ENCODE results near the gene CRYBG3.
"Not testable (repeated sequence)": the region's sequence is repeated elsewhere in the genome, so short reads cannot be mapped to it uniquely, and the experiment has no call there.

The CRYBG3 gene

GRCh38 chr3:97895216-97895615 is 73.4 kb downstream of the CRYBG3 start:
- Histone ChIP-seq H3K4me3 (ENCODE audit: control insufficient read depth in 1 of 7, extremely low read depth in 1 of 7, insufficient read depth in 4 of 7, low read depth in 2 of 7, low read length in 6 of 7) (no peak overlapping the region), H3K4me1 (ENCODE audit: control extremely low read depth in 1 of 4, control insufficient read depth in 4 of 4, insufficient read depth in 4 of 4, low read length in 3 of 4) (no peaks in the 10 kb centered on the region), H3K36me3 (ENCODE audit: control insufficient read depth in 4 of 4, insufficient read depth in 4 of 4, low read length in 3 of 4) (no peaks in the 10 kb centered on the region), H3K27me3 (replicated peaks in 2 of 5; ENCODE audit: control insufficient read depth in 4 of 5, insufficient read depth in 5 of 5, low read length in 4 of 5) (no peaks in the 10 kb centered on the region), H3K9me3 (ENCODE audit: control extremely low read depth in 1 of 5, control insufficient read depth in 4 of 5, insufficient read depth in 2 of 5, low read depth in 1 of 5, low read length in 4 of 5) (no peaks in the 10 kb centered on the region), H3K27ac (ENCODE audit: insufficient read depth in 1 of 2, low read depth in 1 of 2, low read length in 2 of 2, poor library complexity in 1 of 2, severe bottlenecking in 2 of 2) (no peak overlapping the region)
- 60% methylated on average over 1 of the region's 3 CpGs for WGBS (ENCODE audit: insufficient coverage)
- no peak for DNase-seq
- ChIA-PET CTCF (interaction anchor here (1.5 kb wide), 1 partner anchor 8 kb away, joined by 3 read pairs; no protein-coding TSS in a partner anchor), POLR2A (no interaction called here)

GRCh38 chr3:97896129-97896528 is 74.3 kb downstream of the CRYBG3 start:
- CTCF ChIA-PET, result no interaction called here
- H3K9me3 ChIP-seq (ENCODE audit: control extremely low read depth in 1 of 5, control insufficient read depth in 4 of 5, insufficient read depth in 2 of 5, low read depth in 1 of 5, low read length in 4 of 5), result no peaks in the 10 kb centered on the region
- WGBS (ENCODE audit: insufficient coverage), result no CpG with 5 or more reads among the region's 1 CpG
- no peaks in the 10 kb centered on the region for H3K4me1 ChIP-seq (ENCODE audit: control extremely low read depth in 1 of 4, control insufficient read depth in 4 of 4, insufficient read depth in 4 of 4, low read length in 3 of 4)
- H3K4me3 ChIP-seq (ENCODE audit: control insufficient read depth in 1 of 7, extremely low read depth in 1 of 7, insufficient read depth in 4 of 7, low read depth in 2 of 7, low read length in 6 of 7), result no peak overlapping the region
- no peaks in the 10 kb centered on the region for H3K36me3 ChIP-seq (ENCODE audit: control insufficient read depth in 4 of 4, insufficient read depth in 4 of 4, low read length in 3 of 4)
- H3K27me3 ChIP-seq (replicated peaks in 2 of 5; ENCODE audit: control insufficient read depth in 4 of 5, insufficient read depth in 5 of 5, low read length in 4 of 5), result no peaks in the 10 kb centered on the region
- no peak for DNase-seq
- H3K27ac ChIP-seq (ENCODE audit: insufficient read depth in 1 of 2, low read depth in 1 of 2, low read length in 2 of 2, poor library complexity in 1 of 2, severe bottlenecking in 2 of 2), result no peak overlapping the region
- POLR2A ChIA-PET, result no interaction called here

- H3K27me3 ChIP-seq (replicated peaks in 2 of 5; ENCODE audit: control insufficient read depth in 4 of 5, insufficient read depth in 5 of 5, low read length in 4 of 5), result no peaks in the 10 kb centered on the region
- no peak overlapping the region for H3K4me3 ChIP-seq (ENCODE audit: control insufficient read depth in 1 of 7, extremely low read depth in 1 of 7, insufficient read depth in 4 of 7, low read depth in 2 of 7, low read length in 6 of 7)
- H3K4me1 ChIP-seq (ENCODE audit: control extremely low read depth in 1 of 4, control insufficient read depth in 4 of 4, insufficient read depth in 4 of 4, low read length in 3 of 4), result no peaks in the 10 kb centered on the region
- no peaks in the 10 kb centered on the region for H3K9me3 ChIP-seq (ENCODE audit: control extremely low read depth in 1 of 5, control insufficient read depth in 4 of 5, insufficient read depth in 2 of 5, low read depth in 1 of 5, low read length in 4 of 5)
- no peak for DNase-seq
- H3K27ac ChIP-seq (ENCODE audit: insufficient read depth in 1 of 2, low read depth in 1 of 2, low read length in 2 of 2, poor library complexity in 1 of 2, severe bottlenecking in 2 of 2), result no peak overlapping the region
- ChIA-PET POLR2A (no interaction called here), CTCF (no interaction called here)
- WGBS (ENCODE audit: insufficient coverage), result 100% methylated on average over 1 of the region's 3 CpGs
- H3K36me3 ChIP-seq (ENCODE audit: control insufficient read depth in 4 of 4, insufficient read depth in 4 of 4, low read length in 3 of 4), result no peaks in the 10 kb centered on the region
Observed at GRCh38 chr3:97896547-97896946, 74.7 kb downstream of the CRYBG3 start.

GRCh38 chr3:97899331-97899730 is 77.5 kb downstream of the CRYBG3 start:
- no peaks in the 10 kb centered on the region for H3K27me3 ChIP-seq (replicated peaks in 2 of 5; ENCODE audit: control insufficient read depth in 4 of 5, insufficient read depth in 5 of 5, low read length in 4 of 5)
- ChIA-PET POLR2A (no interaction called here), CTCF (no interaction called here)
- no peaks in the 10 kb centered on the region for H3K4me1 ChIP-seq (ENCODE audit: control extremely low read depth in 1 of 4, control insufficient read depth in 4 of 4, insufficient read depth in 4 of 4, low read length in 3 of 4)
- H3K27ac ChIP-seq (ENCODE audit: insufficient read depth in 1 of 2, low read depth in 1 of 2, low read length in 2 of 2, poor library complexity in 1 of 2, severe bottlenecking in 2 of 2), result no peak overlapping the region
- no peaks in the 10 kb centered on the region for H3K36me3 ChIP-seq (ENCODE audit: control insufficient read depth in 4 of 4, insufficient read depth in 4 of 4, low read length in 3 of 4)
- no peaks in the 10 kb centered on the region for H3K9me3 ChIP-seq (ENCODE audit: control extremely low read depth in 1 of 5, control insufficient read depth in 4 of 5, insufficient read depth in 2 of 5, low read depth in 1 of 5, low read length in 4 of 5)
- H3K4me3 ChIP-seq (ENCODE audit: control insufficient read depth in 1 of 7, extremely low read depth in 1 of 7, insufficient read depth in 4 of 7, low read depth in 2 of 7, low read length in 6 of 7), result no peak overlapping the region
- DNase-seq, result no peak

- no peak for DNase-seq
- no peaks in the 10 kb centered on the region for H3K9me3 ChIP-seq (ENCODE audit: control extremely low read depth in 1 of 5, control insufficient read depth in 4 of 5, insufficient read depth in 2 of 5, low read depth in 1 of 5, low read length in 4 of 5)
- no peak overlapping the region for H3K27ac ChIP-seq (ENCODE audit: insufficient read depth in 1 of 2, low read depth in 1 of 2, low read length in 2 of 2, poor library complexity in 1 of 2, severe bottlenecking in 2 of 2)
- H3K4me3 ChIP-seq (ENCODE audit: control insufficient read depth in 1 of 7, extremely low read depth in 1 of 7, insufficient read depth in 4 of 7, low read depth in 2 of 7, low read length in 6 of 7), result no peak overlapping the region
- POLR2A ChIA-PET, result interaction anchor here (0.7 kb wide), 1 partner anchor 37 kb away, joined by 3 read pairs; no protein-coding TSS in a partner anchor
- H3K27me3 ChIP-seq (replicated peaks in 2 of 5; ENCODE audit: control insufficient read depth in 4 of 5, insufficient read depth in 5 of 5, low read length in 4 of 5), result no peaks in the 10 kb centered on the region
- no peaks in the 10 kb centered on the region for H3K4me1 ChIP-seq (ENCODE audit: control extremely low read depth in 1 of 4, control insufficient read depth in 4 of 4, insufficient read depth in 4 of 4, low read length in 3 of 4)
- CTCF ChIA-PET, result no interaction called here
- H3K36me3 ChIP-seq (ENCODE audit: control insufficient read depth in 4 of 4, insufficient read depth in 4 of 4, low read length in 3 of 4), result no peaks in the 10 kb centered on the region
- 100% methylated on average over 1 of the region's 4 CpGs for WGBS (ENCODE audit: insufficient coverage)
Observed at GRCh38 chr3:97901313-97902248, 79.8 kb downstream of the CRYBG3 start.

- H3K9me3 ChIP-seq (ENCODE audit: control extremely low read depth in 1 of 5, control insufficient read depth in 4 of 5, insufficient read depth in 2 of 5, low read depth in 1 of 5, low read length in 4 of 5); DNase-seq; H3K36me3 ChIP-seq (ENCODE audit: control insufficient read depth in 4 of 4, insufficient read depth in 4 of 4, low read length in 3 of 4); H3K4me3 ChIP-seq (ENCODE audit: control insufficient read depth in 1 of 7, extremely low read depth in 1 of 7, insufficient read depth in 4 of 7, low read depth in 2 of 7, low read length in 6 of 7); H3K27me3 ChIP-seq (replicated peaks in 2 of 5; ENCODE audit: control insufficient read depth in 4 of 5, insufficient read depth in 5 of 5, low read length in 4 of 5); CTCF ChIA-PET; H3K27ac ChIP-seq (ENCODE audit: insufficient read depth in 1 of 2, low read depth in 1 of 2, low read length in 2 of 2, poor library complexity in 1 of 2, severe bottlenecking in 2 of 2); POLR2A ChIA-PET: not testable (repeated sequence)
- WGBS (ENCODE audit: insufficient coverage), result no CpG with 5 or more reads among the region's 3 CpGs
- peaks cover 4 to 22% (median 10%) of the 10 kb centered on the region in 4 experiments for H3K4me1 ChIP-seq (ENCODE audit: control extremely low read depth in 1 of 4, control insufficient read depth in 4 of 4, insufficient read depth in 4 of 4, low read length in 3 of 4)
Observed at GRCh38 chr3:97909830-97910229, 88.0 kb downstream of the CRYBG3 start.

GRCh38 chr3:97910236-97910831 is 88.5 kb downstream of the CRYBG3 start:
- CTCF ChIA-PET; H3K27ac ChIP-seq (ENCODE audit: insufficient read depth in 1 of 2, low read depth in 1 of 2, low read length in 2 of 2, poor library complexity in 1 of 2, severe bottlenecking in 2 of 2): not testable (repeated sequence)
- 84% methylated on average over 10 of the region's 24 CpGs for WGBS (ENCODE audit: insufficient coverage)

More at GRCh38 chr3:97910236-97910831, 88.5 kb downstream of the CRYBG3 start:
- H3K36me3 ChIP-seq (ENCODE audit: control insufficient read depth in 4 of 4, insufficient read depth in 4 of 4, low read length in 3 of 4); POLR2A ChIA-PET; DNase-seq; H3K9me3 ChIP-seq (ENCODE audit: control extremely low read depth in 1 of 5, control insufficient read depth in 4 of 5, insufficient read depth in 2 of 5, low read depth in 1 of 5, low read length in 4 of 5); H3K27me3 ChIP-seq (replicated peaks in 2 of 5; ENCODE audit: control insufficient read depth in 4 of 5, insufficient read depth in 5 of 5, low read length in 4 of 5); H3K4me3 ChIP-seq (ENCODE audit: control insufficient read depth in 1 of 7, extremely low read depth in 1 of 7, insufficient read depth in 4 of 7, low read depth in 2 of 7, low read length in 6 of 7): not testable (repeated sequence)
- H3K4me1 ChIP-seq (ENCODE audit: control extremely low read depth in 1 of 4, control insufficient read depth in 4 of 4, insufficient read depth in 4 of 4, low read length in 3 of 4), result peaks cover 4 to 22% (median 10%) of the 10 kb centered on the region in 4 experiments
